Measurements from ENCODE around the gene KRT3.
"Not testable (repeated sequence)": the region's sequence is repeated elsewhere in the genome, so short reads cannot be mapped to it uniquely, and the experiment has no call there.

The KRT3 gene

GRCh38 chr12:52796839-52797528, 1.1 kb upstream of the KRT3 start:
- DNase-seq, result no peak

DNA sequence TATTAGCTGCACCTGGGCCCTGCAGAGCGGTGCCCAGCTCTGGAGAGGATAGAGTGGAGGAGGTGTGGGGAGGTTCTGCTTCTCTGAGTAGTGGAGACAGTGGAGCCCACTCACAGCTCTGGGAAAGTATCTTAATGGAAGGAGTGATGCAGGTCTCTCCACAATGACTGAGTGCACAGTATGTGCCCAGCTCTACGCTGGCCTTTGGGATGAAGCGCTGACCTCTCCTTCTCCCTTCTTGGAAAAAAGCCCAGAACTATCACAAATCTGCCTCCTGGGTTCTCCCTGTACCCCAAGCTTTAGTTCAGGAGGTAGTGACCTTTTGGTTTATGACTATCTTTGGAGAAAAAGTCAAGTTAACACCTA, 495 bp upstream of the KRT3 start:
- DNase-seq, result no peak

GRCh38 chr12:52795332-52795674, 614 bp downstream of the KRT3 start:
- not testable (repeated sequence) for DNase-seq

GRCh38 chr12:52794479-52795331, 1.2 kb downstream of the KRT3 start:
- DNase-seq, result no peak

GRCh38 chr12:52792185-52793029, 3.5 kb downstream of the KRT3 start:
- DNase-seq, result no peak

DNA sequence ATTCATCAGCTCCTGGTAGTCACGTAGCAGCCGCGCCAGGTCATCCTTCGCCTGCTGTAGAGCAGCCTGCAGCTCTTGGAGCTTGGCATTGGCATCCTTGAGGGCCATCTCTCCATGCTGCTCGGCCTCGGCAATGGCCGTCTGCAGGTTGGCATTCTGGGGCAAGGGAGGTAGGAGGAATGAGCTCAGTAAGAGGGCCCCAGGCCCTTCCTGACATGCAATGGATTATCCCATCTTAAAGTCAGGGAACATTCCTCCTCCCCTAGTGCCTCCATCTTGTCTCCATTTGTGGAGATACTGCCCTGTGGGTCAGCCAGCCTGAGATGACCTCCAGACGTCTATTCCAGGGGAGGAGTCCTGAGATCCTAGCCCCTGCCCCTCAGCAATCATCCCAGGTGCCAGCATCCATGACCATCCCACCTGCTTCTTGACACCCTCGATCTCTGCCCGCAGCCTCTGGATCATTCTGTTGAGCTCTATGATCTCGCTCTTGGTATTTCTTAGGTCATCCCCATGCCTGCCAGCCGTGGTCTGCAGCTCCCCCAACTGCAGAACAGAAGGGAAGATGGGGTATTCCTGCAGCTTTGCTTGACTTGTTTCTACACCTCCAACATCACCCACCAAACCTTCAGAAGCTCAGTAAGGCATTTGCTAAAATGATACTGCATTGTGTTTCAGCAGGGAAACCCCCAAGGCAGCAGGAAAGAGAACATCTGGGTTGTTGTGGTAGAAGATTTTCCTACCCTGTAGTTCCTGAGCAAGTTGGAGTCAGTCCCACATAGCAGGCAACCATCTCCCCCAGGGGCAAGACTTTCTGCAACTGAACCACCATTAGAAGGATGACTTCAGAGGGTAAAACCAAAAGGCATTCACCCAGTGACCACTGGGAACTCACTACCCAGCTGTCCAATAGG, 4.4 kb downstream of the KRT3 start:
- no peak for DNase-seq

DNA sequence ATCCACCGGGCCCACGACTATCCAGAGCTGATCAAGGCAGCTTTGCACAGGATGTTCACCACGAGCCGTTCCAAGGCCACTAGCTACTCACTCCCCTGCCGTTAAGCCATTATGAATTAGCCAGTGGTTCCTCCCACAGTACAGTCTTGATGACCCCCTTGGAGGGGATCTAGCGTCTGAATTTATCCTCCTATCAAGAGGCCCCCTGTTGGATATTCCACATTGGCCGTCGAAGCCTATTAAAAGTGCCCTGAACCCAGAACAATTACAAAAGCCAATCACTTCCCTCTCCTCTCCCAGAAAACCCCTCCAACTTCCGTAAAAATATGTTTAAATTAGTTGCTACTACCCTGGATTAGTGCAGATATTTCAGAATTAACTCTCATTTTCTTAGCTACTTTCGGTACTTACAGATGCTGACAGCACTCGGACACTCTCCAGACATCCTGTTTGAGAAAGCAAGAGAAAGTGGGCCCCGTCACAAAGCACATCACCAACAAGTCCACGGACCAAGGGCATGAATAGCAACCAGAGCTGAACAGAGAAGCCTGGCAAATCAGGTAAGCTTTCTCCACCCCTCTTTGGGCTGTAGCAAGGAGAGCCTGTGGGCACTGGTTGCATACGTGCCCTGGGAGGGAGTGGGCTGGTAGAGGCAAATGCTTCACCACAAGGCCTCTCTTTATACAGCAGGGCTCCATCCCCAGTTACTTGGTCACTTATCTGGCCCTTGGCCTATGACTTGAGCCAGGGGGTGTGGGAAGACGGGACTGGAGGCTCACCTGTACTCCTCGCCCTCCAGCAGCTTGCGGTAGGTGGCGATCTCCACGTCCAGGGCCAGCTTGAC, 5.3 kb downstream of the KRT3 start:
- no peak for DNase-seq

- DNase-seq, result no peak
These were observed 6.1 kb downstream of the KRT3 start for GRCh38 chr12:52789637-52790426.

- DNase-seq, result no peak
These were observed 6.9 kb downstream of the KRT3 start for GRCh38 chr12:52788876-52789636.

DNA sequence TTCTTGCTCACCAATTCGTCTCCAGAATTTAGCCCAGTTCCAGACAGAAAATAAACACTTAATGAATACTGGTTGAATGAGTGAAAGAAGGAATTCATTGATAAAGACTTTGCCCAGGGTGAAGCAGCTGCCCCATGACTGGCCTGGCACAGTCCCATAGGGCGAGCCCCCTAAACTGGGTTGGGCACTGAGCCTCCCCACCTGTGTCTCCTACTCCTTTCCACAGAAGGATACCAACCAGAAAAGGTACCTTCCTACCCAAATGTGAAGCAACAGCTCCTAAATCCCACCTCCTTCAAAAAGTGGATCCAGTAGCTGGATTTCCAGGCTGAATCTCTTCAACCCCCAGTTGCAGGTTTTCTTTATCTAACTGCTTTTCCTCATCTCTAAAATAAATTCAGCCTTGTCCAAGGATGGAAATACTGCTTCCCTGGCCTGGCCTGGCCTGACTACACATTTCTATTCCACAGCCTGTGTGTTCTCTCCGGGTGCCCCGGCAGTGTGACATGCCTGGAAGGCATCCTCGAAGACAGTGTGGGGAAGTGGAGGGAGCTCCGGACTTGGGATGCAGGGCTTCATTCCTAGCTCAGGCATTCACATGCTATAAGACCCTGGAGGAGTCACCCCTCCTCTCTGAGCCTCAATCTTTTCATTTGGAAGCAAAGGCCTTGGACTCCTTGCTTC, 7.6 kb downstream of the KRT3 start:
- no peak for DNase-seq

- DNase-seq, result no peak
These were observed 8.4 kb downstream of the KRT3 start for GRCh38 chr12:52787324-52788191.

DNA sequence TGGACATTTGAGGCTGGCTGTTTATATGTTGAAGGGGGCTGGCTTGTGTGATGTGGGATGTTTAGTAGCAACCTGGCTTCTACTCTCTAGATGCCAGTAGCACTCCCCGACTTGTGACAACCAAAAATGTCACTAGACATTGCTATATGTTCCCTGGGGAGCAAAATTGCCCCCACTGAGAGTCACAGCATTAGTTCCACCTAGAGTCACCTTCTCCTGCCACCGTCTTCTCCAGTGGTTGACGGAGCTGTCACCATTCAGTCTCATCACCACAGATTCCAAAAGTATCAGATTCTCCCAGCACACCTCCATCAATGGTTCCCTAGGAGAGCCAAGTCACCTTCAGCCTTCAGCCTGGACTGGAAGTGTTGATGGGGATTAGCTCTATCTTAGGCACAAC, 11.0 kb downstream of the KRT3 start:
- DNase-seq, result no peak

- DNase-seq, result no peak
These were observed 12.2 kb downstream of the KRT3 start for GRCh38 chr12:52783563-52784316.

DNA sequence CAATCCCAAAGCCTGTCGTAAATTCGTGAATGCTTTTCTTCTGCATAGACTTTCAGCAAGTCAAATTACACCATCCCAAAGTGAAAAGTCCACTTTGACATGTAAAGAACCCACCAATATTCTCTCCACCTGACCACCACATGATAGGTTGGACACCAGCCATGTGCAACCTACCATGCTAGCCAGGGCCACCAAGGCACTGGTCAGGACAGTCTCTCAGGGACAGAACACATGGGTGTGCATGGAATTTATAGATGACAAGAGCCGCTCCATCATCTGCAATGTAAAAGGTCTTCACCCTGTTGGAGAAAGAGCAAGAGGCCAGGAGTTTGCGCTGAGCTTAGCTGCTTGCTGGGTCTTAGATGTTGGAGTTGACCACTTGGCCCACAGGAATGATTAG, 13.4 kb downstream of the KRT3 start:
- DNase-seq, result no peak

DNA sequence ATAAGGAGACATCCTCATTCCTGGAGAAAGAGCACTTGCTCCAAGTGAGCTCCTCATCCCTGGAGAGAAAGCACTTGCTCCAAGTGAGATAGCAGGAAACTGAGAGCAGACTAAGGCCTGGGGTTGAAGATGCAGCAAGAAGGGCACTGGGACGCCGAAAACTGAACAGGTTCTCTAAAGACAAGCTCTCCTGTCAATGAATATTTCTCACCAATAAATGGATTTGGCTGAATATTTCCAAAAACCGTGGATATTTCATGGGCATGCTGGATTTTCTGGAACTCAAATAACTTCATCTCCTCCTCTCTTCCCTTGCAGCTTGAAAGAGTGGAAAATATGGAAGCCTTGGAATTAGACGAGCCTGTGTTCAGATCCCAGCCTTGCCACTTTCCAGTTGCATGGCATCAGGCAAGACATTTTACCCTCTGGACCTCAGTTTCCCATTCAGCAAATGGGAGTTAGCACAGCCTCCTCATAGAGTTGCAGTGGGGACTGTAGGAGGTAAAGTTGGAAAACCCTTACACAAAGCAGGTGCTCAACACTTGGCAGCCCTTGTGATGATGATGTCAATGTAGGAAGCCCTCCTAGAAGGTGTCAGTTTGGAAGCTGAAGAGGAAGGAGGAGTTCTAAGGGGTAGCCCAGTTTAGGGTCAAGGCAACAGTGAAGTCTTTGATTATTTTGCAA, 14.4 kb downstream of the KRT3 start:
- DNase-seq, result no peak

DNA sequence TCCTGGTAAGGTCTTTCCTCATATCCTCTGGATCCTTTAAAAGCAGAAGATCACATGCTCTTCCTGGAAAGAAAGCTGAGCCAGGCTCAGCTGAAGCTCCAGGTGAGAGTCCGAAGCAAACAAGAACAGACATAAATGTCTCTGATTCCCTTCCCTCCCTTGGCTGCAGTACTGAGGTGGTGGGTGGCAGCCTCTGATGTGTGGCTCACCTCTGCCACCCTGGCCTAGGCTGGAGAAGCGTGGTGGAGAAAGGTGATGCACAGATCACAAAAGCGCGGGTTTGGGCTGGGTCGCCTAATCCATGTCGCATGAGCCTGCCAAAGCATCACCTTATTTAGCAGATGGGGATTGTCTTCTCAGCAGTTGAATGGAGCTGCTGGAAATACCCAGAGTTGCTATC, 16.0 kb downstream of the KRT3 start:
- no peak for DNase-seq

DNA sequence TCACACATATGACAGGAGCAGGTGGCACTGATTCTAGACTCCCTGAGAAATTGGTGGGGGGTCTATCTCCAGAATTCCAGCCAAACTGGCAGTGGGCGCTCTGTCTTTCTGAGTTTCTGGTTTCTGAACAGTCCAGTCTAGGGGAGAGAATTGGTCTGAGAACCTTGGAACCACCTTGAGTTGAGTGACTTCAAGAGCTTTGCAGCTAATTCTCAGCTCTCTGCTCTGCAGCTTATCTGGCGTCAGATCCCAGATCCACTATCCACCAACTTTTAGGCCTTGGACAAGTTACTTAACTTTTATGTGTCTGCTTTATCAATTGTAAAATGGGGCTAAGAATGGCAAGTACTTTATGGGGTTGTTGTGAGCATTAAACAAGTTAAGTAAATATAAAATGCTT, 17.1 kb downstream of the KRT3 start:
- no peak for DNase-seq
